IPS-NIHi11 (cell line): ENCODE data around the gene UPK1A.
A peak's percentile ranks its signal among the peaks of the same experiment; 100 is the strongest.
"Not testable (repeated sequence)": the region's sequence is repeated elsewhere in the genome, so short reads cannot be mapped to it uniquely, and the experiment has no call there.

ENCODE experiments used
- DNase-seq: peaks from one replicate; pipeline ENCODE4 v3.0.0; 2012; ENCODE audit warnings: mixed read lengths, low spot score

The UPK1A gene

DNA sequence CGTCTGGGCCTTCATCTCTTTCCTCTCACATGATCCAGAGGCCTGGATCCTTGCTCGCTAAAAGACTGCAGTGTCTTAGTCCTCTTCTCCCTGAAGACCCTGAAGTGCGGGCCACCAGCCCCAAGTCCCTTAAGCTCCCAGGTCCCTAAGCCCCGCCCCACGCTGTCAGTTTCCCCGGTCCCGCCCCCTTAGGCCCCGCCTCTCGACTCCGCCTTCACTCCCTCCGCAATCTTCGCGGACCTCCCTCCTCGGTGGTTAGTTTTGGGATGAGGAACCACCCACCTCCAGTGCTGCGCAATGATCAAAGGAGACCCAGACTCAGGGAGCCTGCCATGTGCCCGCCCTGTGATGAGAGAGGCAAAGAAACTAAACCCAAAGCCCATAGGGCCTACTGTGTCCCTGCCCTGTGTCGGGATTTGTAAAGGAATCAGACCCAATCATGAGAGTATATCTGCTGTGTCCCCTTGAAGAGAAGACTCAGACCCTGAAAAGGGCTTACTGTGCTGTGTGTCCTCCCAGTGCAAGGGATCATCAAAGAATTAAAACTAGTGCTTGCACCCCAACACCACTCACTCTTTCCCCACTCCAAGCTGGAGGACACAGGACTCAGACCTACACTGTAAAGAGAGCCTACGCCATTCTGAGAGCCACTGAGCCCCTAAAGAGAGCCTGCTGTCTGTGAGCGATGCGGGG is 21.2 kb upstream of the UPK1A start:
- peak; percentile 75 for DNase-seq

DNA sequence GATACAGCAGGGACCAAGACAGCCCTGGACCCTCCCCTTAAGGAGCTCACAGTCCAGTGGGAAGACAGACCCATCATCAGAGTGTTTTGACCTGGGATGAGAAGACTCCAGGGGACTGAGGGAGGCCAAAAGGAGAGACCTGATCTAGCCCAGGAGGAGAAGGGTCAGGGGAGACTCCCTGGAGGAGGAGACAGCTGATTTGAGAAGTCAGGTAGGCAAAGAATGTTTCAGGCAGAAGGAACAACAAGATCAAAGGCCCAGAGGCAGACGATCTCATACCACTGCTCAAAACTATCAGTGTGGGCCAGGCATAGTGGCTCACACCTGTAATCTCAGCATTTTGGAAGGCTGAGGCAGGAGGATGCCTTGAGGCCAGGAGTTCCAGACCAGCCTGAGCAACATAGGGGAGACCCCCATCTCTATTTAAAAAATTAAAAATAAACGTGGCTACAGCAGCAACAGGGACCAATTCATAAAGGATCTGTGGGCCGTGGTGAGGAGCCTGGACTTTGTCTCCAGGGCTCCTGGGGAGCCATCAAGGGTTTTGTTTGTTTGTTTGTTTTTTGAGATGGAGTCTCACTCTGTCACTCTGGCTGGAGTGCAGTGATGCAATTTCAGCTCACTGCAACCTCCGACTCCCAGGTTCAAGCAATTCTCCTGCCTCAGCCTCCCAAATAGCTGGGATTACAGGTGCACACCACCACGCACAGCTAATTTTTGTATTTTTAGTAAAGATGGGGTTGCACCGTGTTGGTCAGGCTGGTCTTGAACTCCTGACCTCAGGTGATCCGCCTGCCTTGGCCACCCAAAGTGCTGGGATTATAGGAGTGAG is 20.4 kb upstream of the UPK1A start:
- DNase-seq = no peak

DNA sequence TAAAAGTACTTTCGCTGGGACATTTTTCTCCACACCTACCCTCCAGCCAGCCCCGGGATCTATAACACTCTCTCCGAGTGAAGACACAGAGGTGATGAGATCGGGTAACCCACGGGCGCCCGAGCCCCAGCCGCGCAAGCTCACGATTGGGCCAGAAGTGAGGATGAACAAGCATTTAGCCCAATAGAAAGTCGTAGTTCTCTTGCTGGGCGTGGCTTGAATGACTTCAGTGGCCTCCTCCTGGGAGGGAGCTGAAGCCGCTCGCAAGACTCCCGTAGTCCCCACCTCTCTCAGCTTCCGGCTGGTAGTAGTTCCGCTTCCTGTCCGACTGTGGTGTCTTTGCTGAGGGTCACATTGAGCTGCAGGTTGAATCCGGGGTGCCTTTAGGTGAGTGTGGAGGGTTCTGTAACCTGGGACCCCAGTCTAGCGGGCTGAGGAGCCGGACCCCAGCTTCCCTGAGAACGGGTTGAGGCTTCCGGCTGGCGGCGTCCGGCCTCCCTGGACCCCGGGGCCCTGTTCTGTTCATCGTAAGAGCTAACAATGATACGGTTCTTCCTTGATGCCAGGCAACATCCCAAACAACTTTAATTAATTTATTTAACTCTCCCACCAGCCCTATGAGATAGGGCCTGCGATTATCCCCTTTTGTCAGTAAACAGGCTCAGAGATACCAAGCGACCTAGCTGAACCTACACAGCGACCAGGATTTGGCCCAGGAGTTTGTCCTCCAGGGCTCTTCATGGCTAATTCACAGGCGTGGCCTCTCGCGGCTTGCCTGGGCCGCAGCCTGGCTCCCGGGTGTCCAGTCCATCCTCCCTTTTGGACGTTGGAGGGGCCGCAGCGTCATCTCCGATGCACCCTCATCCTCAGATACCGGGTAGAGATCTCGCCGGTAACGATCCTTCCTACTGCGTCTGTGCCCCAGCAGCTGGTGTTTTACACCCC is 18.0 kb upstream of the UPK1A start, which contains the start of gene COX6B1:
TSS of gene COX6B1 (plus strand) at position 307 of the 945 bp plus-strand sequence. CDS start 2,921 bp downstream, outside the sequence.
- DNase-seq = peak; percentile 97

DNA sequence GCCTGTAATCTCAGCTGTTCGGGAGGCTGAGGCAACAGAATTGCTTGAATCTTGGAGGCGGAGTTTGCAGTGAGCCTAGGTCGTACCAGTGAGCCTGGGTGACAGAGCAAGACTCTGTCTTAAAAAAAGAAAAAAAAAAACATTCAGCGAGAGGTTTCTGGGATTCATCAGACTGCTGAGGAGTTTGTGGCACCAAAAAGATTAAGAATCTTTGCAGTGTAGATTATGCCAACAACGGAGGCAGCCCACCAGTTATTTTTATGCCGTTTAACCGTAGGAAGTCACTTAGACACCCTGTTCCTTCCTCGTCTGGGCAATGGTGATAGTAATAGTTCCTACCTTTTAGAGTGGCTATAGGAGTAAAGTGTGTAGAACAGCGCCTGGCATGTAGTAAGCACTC is 15.7 kb upstream of the UPK1A start:
- DNase-seq = no peak

DNA sequence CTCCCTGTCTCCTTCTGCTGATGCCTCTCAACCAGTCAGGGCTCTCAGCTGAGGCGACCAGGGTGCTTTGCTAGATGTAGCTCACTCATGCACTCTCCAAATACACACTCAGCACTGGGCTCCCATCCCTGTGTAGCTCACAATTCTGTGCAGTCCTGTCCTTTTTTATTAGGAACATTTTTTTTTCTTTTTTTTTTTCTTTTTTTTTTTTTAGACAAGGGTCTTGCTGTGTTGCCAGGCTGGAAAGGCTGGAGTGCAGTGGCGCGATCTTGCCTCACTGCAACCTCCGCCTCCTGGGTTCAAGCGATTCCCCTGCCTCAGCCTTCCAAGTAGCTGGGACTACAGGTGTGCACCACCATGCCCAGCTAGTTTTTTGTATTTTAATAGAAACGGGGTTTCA is 11.5 kb upstream of the UPK1A start:
- not testable (repeated sequence) for DNase-seq

DNA sequence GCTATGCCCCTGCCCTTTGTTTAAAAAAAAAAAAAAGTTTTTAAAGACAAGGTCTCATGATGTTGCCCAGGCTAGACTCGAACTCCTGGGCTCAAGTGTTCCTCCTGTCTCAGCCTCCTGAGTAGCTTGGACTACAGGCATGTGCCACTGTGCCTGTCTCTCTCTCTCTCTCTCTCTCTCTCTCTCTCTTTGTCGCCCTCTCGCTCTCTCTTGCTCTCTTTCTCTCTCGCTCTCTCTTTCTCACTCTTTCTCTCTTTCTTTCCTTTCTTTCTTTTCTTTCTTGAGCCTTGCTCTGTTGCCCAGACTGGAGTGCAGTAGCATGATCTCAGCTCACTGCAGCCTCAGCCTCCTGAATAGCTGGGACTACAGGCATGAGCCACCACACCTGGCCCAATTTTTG is 10.7 kb upstream of the UPK1A start:
- DNase-seq = no peak

DNA sequence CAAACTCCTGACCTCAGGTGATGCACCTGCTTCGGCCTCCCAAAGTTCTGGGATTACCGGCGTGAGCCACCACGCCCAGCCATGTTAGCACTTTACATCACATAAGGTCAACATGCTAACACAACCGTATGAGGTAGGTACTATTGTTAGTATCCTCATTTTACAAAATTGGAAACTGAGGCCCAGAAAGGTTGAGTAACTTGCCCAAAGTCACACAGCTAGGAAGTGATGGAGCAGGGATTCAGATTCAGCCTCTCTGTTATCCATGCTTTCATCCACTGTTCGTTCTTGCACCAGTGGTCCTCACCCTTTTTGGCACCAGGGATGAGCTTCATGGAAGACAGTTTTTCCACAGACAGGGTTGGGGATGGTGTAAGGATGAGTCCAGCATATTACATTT is 9.6 kb upstream of the UPK1A start:
- DNase-seq = no peak

DNA sequence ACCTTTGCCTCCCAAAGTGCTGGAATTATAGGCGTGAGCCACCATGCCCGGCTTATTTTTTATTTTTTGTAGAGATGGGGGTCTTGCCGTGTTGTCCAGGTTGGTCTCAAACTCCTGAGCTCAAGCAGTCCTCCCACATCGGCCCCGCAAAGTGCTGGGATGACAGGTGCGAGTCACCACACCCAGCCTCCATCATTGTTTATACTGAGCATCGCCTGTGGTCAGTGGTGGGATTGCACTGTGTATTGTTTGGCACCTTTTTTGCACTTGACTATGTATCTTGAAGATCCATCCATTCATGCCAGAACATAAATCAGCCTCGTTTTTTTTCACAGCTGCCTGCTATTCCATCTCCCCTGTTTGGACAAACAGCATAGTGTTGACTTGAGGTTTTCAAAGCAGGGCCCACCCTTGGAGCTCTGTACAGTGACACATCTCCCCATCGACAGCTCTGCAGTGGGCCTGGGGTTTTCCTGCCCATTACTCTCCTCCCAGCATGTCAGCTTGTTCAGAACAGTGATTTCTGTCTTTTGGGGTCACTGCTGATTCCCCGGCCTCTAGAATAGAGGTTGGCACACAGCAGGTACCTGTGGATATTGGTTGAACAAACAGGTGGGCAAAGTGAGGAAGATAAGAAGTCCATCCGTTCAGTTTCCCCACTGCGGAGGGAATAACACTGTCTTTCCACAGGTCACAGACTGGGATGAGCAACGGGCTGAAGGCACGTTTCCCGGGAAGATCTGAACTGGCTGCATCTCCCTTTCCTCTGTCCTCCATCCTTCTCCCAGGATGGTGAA is 8.2 kb upstream of the UPK1A start:
- peak; percentile 14 for DNase-seq

DNA sequence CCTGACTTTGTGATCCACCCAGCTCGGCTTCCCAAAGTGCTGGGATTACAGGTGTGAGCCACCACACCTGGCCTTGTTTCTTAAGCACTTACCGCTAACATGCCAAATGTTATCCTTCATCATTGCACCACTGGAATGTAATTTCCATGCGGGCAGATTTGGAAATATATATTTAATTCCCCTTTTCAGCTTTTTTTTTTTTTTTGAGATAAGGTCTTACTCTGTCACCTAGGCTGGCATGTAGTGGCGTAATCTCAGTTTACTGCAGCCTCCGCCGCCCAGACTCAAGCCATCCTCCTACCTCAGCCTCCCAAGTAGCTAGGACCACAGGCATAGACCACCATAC is 4.3 kb upstream of the UPK1A start:
- no peak for DNase-seq

DNA sequence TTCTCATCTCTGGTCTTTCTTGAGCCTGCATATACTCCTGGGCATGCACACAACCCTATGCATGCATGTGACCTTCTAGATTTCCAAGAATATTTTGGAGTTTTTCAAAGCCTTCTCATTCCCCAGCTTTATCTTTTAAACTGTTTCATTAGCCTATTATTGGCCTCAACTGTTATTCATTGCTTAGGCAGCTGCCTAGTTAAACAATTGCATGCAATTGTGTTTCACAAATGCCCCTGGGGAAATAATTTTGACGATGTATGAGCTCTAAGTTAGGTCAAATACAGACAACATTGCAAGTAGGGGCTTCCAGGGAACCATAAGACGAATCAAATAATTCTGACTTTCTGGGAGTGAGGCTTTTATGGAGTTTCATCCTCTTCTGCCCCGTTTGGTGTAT is 2.3 kb upstream of the UPK1A start:
- no peak for DNase-seq

DNA sequence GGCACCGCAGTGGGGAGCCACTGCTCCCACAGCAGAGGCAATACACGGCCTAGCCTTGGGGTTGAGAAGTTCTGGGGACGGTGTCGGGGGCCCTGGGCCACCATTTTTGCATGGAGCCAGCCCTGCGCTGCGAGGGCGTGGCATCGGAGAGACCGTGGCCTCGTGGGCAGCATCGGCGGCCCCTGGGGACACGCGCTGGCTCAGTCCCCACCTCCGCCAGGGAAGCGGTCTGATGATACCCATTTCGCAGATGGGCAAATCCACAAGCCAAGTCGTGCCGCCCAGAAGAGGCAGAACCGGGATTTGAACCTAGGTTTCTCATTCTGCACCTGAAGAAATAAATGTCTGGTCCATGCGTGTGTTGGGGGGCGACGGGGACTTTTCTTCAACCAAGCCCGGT is 1.2 kb upstream of the UPK1A start:
- peak; percentile 5 for DNase-seq

DNA sequence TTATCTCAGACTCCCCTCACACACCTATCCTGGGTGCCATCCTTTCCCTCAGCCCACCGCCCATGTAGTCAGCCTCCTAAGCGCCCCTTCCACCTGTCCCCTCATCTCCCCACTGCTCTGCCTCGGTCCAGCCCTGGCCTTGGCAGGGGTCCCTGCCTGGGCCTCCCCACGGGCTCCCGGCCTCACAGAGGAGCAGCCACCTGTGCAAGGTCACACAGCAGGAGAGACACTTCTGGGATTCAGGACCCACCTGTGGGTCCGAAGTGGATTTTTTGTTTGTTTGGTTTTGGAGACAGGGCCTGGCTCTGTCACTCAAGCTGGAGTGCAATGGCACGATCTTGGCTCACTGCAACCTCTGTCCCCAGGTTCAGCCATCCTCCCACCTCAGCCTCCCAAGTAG is 713 bp upstream of the UPK1A start:
- DNase-seq = peak; percentile 6

DNA sequence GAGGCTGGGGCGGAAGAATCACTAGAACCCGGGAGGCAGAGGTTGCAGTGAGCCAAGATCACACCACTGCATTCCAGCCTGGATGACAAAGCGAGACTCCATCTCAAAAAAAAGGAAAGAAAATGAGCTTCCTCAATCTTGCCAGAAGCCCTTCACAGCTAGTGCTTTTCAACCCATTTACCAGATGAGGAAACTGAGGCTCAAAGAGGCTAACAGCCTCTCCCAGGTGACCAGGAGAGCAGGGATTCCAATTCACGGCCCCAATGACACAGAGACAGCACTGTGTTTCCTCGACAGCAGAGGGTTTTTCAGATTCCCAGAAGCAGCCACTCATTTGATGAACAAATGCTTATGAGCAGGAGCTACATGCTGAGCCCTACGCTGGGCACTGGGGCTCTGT is 3.2 kb downstream of the UPK1A start:
- peak; percentile 4 for DNase-seq

DNA sequence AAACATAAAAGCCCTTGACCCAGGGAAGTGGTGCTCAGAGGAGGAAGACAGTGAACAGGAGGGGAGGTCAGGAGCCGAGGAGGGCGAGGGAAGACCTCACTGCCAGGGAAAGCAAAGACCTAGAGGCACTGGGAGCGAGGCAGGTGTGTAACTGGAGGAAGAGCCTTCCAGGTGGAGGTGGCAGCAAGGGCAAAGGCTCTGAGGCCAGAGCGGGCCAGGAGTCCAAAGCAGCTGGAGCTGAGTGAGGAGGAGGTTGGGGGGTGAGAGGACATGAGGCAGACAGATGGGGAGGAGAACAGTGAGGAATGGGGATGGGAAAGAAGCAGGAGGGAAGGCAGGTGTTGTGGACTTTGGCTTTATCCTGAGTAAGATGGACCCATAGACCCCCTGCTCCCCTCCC is 3.7 kb downstream of the UPK1A start:
- DNase-seq = no peak

DNA sequence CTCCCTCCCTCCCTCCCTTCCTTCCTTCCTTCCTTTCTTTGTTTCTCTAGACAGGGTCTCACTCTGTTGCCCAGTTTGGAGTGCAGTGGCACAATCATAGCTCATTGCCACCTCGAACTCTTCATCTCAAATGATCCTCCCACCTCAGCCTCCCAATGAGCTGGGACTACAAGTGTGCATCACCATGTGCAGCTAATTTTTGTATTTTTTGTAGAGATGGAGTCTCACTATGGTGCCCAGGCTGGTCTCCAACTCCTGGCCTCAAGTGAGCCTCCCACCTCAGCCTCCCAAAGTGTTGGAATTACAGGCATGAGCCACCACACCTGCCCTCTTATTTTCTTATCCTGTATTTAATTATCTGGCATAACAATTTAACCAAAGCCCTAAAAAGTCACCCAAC is 4.4 kb downstream of the UPK1A start:
- no peak for DNase-seq

DNA sequence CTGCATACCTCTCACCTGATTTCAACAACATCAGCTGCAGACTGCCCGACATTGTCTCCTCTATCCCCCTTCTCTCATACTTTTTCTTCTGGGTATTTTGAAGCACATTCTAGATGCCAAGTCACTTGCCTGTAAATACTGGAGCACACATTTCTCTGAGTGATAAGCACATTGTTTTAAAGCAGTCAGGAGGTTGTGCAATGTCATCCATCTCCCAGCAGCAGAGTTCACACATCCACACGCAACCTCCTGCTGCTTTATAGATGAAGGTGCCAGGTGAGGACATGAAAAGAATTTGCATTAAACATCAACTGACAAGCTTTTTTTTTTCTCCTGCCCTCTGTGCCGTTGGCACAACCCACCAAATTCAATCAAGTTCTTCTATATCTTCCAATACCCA is 5.5 kb downstream of the UPK1A start:
- DNase-seq = peak; percentile 12

DNA sequence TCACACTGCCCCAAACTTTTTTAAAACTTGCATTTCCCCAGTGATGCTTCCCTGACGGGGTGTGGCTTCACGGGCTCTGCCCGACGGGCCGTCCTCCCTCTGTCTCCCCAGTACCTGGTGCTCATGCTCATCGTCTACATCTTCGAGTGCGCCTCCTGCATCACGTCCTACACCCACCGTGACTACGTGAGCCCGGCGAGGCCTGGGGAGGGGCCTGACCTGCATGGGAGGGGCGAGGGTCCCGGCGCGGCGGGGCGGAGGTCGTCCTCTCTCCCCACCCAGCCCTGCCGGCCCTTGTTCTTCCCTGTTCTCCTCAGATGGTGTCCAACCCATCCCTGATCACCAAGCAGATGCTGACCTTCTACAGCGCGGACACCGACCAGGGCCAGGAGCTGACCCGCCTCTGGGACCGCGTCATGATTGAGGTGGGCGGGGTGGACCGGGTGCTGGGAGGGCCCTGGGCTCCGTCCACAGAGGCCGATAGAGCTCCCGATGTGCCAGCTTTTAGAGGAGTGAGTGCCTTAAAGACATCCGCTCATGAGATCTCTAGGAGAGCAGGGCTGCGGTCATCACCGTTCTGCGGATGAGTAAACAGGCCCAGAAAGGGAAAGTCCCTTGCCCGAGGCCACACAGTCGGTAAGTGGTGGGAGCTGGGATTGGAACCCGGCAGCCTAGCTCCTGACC is 6.9 kb downstream of the UPK1A start:
- peak; percentile 94 for DNase-seq

DNA sequence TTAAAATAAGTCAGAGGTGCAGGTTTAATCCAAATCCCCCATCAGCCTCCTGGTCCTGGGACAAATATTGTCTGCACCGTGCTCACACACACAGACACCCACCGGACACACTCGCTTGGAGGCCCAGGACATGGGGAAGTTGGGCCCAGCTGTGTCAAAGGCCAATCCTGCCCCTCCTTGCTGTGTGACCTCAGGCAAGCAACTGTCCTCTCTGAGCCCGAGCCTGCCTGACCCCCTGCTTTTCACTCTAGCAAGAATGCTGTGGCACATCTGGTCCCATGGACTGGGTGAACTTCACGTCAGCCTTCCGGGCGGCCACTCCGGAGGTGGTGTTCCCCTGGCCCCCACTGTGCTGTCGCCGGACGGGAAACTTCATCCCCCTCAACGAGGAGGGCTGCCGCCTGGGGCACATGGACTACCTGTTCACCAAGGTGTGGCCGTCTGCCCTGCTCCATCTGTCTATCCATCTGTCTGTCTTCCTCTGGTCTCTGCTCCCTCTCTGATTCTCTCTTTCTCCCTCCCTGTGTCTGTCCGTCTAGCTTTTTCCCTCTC is 9.3 kb downstream of the UPK1A start:
- DNase-seq = no peak

DNA sequence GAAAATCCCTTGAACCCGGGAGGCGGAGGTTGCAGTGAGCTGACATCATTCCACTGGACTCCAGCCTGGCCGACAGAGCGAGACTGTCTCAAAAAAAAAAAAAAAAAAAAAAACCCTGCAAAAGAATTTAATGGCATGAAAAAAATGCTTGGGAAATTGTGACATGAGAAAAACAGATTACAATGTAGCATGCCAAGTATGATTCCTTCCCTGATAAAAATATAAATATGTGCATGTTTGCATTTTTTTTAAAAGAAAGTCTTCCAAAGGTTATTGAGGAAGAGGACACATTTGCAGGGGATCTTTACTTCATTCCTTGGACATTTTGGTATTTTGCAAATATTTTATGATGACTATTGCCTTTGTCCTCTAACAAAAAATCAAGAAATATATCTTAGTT is 23.5 kb downstream of the UPK1A start:
- no peak for DNase-seq

DNA sequence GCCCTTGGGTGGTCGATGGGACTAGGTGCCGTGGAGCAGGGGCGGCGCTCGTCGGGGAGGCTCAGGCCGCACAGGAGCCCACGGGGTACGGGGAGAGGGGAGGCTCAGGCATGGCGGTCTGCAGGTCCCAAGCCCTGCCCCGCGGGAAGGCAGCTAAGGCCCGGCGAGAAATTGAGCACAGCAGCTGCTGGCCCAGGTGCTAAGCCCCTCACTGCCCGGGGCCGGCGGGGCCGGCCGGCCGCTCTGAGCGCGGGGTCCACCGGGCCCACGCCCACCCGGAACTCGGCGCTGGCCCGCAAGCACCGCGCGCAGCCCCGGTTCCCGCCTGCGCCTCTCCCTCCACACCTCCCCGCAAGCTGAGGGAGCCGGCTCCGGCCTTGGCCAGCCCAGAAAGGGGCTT is 24.8 kb downstream of the UPK1A start:
- not testable (repeated sequence) for DNase-seq

DNA sequence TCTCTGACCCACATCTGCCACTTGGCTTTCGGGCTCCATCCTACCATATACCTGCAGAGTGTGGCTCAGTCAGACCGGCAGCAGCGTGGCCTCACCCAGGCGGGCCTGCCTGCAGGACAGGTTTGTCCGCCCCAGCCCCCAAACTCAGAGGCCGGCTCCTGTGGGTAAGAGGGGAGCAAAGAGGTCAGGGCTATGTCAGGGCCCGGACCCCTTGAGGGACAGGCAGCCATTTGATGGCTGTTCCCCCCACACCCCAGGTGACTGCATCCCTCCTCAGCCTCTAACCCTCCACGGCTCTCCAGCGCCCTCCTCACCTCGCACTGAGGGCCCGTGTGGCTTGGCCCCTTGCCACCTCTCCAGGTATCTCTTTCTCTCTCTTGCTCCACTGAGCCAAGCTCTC is 25.7 kb downstream of the UPK1A start:
- no peak for DNase-seq
